GM12891 (cell line): ENCODE measurements around the gene SPEN. TPM values are rescaled to one million over a fixed set of nuclear protein-coding genes. Genes with fewer than 3 reads are reported as not detected.
"Not testable (repeated sequence)": the region's sequence is repeated elsewhere in the genome, so short reads cannot be mapped to it uniquely, and the experiment has no call there.

ENCODE experiments used
- DNase-seq: peaks from one replicate; pipeline ENCODE4 v3.0.0; 2011; ENCODE audit warnings: low spot score; ENCODE audit not compliant: insufficient read length
- FAIRE-seq: peaks from 2 replicates; lab custom pipeline; 2011; peaks lifted over from hg19 to GRCh38; lab: Jason Lieb, UNC
- PAX5 ChIP-seq: IDR thresholded peaks from 2 replicates; pipeline ENCODE4 v1.6.1; 2011; ENCODE audit warnings: low read length, moderate library complexity, mild to moderate bottlenecking; ENCODE audit not compliant: insufficient read depth, severe bottlenecking
- POLR2A ChIP-seq: IDR thresholded peaks from 2 replicates; pipeline ENCODE4 v1.6.1; 2011; ENCODE audit warnings: low read depth, low read length, control low read depth
- POLR2AphosphoS5 ChIP-seq: IDR thresholded peaks from 2 replicates; pipeline ENCODE4 v1.6.1; 2011; ENCODE audit warnings: low read depth, low read length, control low read depth
- POU2F2 ChIP-seq: IDR thresholded peaks from 2 replicates; pipeline ENCODE4 v1.6.1; 2011; ENCODE audit warnings: low read depth, mild to moderate bottlenecking, control low read depth, low read length, moderate library complexity
- SPI1 ChIP-seq: IDR thresholded peaks from 2 replicates; pipeline ENCODE4 v1.6.1; 2011; ENCODE audit warnings: low read depth, low read length, control low read depth
- TAF1 ChIP-seq: IDR thresholded peaks from 2 replicates; pipeline ENCODE4 v1.6.1; 2011; ENCODE audit warnings: low read depth, low read length, control low read depth
- polyA plus RNA-seq: library from polyadenylated mRNA; unstranded; fragments of >200 nt; gene quantifications from one replicate; pipeline ENCODE4 v1.2.1, GENCODE V29; 2012; ENCODE audit warnings: low read depth, missing spikeins, inconsistent platforms; ENCODE audit not compliant: missing spikeins

The SPEN gene, protein sequence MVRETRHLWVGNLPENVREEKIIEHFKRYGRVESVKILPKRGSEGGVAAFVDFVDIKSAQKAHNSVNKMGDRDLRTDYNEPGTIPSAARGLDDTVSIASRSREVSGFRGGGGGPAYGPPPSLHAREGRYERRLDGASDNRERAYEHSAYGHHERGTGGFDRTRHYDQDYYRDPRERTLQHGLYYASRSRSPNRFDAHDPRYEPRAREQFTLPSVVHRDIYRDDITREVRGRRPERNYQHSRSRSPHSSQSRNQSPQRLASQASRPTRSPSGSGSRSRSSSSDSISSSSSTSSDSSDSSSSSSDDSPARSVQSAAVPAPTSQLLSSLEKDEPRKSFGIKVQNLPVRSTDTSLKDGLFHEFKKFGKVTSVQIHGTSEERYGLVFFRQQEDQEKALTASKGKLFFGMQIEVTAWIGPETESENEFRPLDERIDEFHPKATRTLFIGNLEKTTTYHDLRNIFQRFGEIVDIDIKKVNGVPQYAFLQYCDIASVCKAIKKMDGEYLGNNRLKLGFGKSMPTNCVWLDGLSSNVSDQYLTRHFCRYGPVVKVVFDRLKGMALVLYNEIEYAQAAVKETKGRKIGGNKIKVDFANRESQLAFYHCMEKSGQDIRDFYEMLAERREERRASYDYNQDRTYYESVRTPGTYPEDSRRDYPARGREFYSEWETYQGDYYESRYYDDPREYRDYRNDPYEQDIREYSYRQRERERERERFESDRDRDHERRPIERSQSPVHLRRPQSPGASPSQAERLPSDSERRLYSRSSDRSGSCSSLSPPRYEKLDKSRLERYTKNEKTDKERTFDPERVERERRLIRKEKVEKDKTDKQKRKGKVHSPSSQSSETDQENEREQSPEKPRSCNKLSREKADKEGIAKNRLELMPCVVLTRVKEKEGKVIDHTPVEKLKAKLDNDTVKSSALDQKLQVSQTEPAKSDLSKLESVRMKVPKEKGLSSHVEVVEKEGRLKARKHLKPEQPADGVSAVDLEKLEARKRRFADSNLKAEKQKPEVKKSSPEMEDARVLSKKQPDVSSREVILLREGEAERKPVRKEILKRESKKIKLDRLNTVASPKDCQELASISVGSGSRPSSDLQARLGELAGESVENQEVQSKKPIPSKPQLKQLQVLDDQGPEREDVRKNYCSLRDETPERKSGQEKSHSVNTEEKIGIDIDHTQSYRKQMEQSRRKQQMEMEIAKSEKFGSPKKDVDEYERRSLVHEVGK (N-terminal part only)
- 30.0 TPM for polyA plus RNA-seq

DNA sequence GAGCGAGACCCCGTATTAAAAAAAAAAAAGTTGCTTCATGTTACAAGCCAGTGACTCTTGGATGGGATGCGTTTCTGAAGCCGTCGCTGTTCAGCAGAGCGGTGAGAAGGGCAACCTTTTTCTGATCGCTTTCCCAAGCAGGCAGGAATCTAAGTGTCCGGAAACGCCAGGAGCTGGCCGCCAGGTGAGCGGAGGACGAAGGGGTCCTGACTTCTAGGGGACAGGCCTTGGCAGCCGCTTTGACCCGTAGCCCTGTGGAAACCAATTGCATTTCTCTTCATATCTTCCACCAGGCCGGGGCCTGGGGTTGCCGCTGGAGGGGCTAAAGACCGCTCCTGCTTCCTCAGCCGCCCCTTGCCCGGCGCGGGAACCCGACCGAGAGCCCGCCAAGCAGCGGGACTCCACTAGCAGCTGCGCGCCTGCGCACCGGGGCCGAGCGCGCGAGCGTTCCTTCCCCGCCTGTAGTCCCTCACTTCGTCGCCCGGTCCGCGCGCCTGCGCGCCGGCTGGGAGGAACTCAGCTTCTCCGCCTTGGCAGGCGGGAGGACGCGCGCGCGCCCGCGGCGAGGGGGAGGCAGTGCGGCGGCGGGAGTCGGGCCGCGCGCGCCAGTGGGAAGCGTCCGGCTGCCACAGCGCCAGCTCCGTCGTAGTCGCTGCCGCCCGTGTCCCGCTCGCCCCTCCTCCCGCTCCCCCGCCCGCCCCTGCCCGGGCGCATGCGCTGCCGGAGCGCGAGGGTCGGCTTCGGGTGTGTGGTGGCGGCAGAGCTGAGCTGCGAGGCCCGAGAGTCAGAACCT lies at the start of gene SPEN:
TSS of gene SPEN (plus strand) at position 608 of the 793 bp plus-strand sequence. CDS start 361 bp downstream, outside the sequence.
- FAIRE-seq: peak; percentile 99
- TF ChIP-seq SPI1 (peak; percentile 83), POLR2A (peak; percentile 59), TAF1 (no peak)
- DNase-seq: peak; percentile 65

DNA sequence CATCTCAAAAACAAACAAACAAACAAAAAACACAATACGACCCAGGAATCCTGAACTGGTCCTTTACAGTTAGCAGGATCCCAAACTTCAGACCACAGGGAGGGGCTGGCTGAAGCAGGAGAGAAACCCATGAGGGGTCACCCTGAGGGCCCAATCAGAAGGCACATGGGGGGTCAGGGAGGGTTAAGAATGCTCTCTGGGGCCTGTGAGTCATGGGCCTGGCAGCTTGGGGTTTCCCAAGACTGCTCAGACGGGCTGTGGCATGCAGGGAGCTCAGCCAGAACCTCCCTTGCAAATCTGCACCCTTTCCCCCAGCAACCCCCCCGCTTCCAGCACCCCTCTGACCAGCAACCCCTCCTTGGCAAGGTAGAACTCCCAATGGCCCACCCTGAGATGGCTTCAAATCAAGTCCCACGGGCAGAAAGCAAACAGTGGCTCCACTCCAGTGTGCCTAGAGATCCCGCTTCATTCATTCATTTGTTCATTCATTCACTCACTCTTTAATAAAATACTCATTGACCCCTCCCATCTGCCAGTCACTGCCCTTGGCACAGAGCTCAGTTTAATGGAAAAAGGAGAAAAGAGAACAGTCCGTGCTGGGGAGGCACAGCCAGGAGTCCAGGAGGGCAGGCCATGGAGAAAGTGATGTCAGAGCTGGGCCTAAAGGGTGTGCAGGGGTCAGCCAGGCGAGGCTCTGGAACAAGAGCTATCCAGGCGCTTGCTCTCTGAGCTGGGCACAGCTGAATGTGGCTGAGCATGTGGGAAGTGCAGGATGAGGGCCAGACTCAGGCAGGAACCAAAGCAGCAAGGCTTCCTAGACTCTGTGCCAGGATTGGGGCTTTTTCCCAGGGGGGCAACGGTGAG lies 48.3 kb upstream of the SPEN start:
- FAIRE-seq (no peak), DNase-seq (no peak)
- TF ChIP-seq POLR2AphosphoS5 (no peak), POLR2A (no peak), TAF1 (no peak), PAX5 (no peak), POU2F2 (no peak), SPI1 (no peak)

DNA sequence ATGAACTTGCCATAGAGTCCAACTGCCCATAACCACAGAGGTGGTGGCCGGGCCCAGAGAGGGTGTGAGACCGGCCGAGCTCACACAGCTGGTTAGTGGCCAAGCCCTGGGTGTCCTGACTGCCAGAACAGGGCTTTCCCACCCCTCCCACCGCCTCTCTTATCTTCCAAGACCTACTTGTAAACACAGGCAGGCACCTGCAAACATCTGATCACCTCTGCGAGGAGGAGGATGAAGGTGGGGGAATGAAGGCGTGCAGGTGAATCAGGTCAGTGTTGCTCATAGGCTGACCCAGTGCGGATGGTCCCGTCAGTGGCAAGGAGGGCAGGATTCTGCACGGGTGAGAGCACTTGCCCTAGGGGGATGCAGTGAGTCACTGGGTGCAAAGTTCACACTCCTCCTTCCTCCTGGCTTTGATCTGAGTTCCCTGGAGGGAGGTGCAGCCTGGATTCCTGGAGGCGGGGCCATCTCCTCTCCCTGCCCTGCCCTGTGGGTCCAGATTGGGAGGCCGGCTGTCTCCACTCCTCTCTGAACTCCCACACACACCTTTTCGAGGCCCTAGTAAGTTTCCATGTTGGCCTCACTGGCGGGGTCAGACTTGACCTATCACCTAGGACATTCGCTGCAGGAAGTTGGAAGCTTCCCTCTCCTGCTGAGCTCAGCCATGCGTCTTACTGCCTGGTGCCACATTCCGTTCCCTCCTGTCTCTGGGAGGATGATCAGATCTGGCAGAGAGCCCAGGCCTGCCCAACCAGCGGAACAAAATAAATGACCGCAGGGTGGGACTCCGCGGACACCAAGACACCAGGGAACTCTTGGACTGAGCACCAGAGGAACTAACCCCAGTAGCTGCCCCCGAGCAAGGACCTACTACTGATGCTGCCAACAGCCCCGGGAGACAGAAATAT lies 47.3 kb upstream of the SPEN start:
- DNase-seq: no peak
- TF ChIP-seq TAF1: no peak
- TF ChIP-seq POLR2AphosphoS5: no peak
- no peak for TF ChIP-seq SPI1
- no peak for FAIRE-seq

DNA sequence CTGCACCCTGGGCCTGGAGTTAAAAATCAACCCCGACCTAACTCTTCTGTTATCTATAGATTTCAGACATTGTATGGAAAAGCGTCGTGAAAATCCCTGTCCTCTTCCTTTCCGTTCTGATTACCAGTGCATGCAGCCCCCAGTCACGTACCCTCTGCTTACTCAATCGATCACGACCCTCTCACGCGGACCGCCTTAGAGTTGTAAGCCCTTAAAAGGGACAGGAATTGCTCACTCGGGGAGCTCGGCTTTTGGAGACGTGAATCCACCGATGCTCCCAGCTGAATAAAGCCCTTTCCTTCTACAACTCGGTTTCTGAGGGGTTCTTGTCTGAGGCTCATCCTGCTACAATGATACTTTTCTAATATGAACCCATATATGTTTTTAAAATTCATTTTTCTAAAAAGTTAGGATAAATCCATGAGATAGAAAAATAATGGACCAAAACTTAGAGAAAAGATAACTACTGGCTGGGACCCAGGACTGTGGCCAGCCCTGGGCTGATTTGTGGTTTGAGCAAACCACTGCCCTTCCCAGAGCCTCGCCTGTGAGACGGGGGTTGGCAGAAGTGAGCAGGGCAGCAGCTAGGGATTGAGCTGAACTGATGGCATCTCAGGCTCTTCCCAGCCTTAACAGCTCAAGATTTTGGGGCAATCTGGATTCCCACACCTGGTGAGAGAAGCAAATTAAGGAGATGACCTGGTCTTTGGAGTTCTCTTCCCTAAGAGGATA lies 45.1 kb upstream of the SPEN start:
- DNase-seq: no peak
- FAIRE-seq: no peak
- no peak for TF ChIP-seq POLR2AphosphoS5
- no peak for TF ChIP-seq POLR2A
- TF ChIP-seq SPI1: no peak
- no peak for TF ChIP-seq POU2F2
- no peak for TF ChIP-seq PAX5
- no peak for TF ChIP-seq TAF1

DNA sequence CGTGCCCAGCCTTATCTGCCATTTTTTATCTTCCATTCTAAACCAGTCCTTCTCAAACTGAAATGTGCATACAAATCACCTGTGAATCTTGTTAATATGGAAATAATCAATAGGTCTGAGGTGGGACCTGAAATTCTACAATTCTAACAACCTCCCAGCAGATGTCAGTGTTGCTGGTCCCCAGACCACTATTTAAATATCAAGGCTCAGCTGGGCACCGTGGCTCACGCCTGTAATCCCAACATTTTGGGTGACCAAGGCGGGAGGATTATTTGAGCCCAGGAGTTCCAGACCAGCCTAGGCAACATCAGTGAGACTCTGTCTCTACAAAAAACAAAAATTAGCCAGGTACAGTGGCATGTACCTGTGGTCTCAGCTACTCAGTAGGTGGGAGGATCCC lies 44.1 kb upstream of the SPEN start:
- no peak for FAIRE-seq
- TF ChIP-seq POLR2A: no peak
- TF ChIP-seq POU2F2: no peak
- no peak for TF ChIP-seq POLR2AphosphoS5
- TF ChIP-seq TAF1: no peak
- TF ChIP-seq SPI1: no peak
- TF ChIP-seq PAX5: no peak
- DNase-seq: no peak

DNA sequence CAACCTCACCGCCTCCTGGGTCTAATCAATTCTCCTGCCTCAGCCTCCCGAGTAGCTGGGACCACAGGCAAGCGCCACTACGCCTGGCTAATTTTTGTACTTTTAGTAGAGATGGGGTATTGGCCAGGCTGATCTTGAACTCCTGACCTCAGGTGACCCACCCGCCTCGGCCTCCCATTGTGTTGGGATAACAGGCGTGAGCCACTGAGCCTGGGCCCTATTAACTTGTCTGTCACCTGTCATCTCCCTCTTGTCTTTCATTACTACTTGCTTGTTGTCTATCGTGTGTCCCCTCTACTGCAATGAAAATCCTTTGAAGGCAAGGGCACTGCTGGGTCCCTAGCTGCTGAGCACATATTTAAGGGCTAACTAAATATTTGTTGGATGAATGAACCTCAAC lies 43.4 kb upstream of the SPEN start:
- TF ChIP-seq PAX5: no peak
- no peak for TF ChIP-seq POU2F2
- no peak for TF ChIP-seq POLR2AphosphoS5
- no peak for TF ChIP-seq SPI1
- TF ChIP-seq TAF1: no peak
- DNase-seq (no peak), FAIRE-seq (no peak)

DNA sequence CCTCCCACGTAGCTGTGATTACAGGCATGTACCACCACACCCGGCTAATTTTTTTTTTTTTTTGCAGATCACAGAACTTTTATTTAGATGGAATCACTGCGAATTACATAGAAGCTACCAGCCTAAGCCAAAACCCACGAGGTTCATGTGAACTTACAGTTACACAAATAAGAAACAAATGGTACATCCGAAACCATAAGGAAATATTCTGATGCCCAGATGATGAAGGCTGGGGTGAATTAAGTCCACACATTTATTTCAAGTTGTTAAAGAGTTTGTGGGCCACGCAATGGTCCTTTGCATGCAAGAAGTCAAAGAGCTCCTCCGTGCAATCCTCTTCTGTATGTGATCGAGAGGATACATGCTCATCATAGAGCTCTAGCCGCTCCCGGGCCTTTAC lies 40.4 kb upstream of the SPEN start:
- no peak for DNase-seq
- TF ChIP-seq POLR2AphosphoS5 (no peak), SPI1 (no peak), TAF1 (no peak), PAX5 (no peak), POU2F2 (no peak), POLR2A (no peak)
- no peak for FAIRE-seq

DNA sequence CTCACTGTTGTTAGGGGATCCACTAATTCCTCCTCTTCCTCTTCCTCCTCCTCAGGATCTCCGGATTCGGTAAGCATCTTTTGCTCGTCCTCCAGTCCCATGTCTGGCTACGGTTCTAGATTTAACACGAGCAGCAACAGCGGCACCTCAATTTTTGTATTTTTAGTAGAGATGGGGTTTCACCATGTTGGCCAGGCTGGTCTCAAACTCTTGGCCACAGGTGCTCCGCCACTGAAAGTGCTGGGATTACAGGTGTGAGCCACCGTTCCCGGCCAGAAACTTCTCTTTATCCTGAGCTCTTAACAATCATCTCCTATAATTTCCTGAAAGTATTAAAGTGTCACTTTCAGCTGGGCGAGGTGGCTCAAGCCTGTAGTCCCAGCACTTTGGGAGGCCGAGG lies 40.0 kb upstream of the SPEN start, which contains the start of gene UQCRHL:
TSS of gene UQCRHL (minus strand) at position 101 of the 400 bp plus-strand sequence. CDS start at position 101, 0 bp downstream.
- not testable (repeated sequence) for FAIRE-seq, DNase-seq
